GOT3 (cell line): ENCODE measurements around the gene MTHFD1L.

Experiments
- DNase-seq: peaks from one replicate; lab custom pipeline; 2025; ENCODE audit warnings: mixed read lengths; lab: John Stamatoyannopoulos, UW

Gene MTHFD1L

DNA sequence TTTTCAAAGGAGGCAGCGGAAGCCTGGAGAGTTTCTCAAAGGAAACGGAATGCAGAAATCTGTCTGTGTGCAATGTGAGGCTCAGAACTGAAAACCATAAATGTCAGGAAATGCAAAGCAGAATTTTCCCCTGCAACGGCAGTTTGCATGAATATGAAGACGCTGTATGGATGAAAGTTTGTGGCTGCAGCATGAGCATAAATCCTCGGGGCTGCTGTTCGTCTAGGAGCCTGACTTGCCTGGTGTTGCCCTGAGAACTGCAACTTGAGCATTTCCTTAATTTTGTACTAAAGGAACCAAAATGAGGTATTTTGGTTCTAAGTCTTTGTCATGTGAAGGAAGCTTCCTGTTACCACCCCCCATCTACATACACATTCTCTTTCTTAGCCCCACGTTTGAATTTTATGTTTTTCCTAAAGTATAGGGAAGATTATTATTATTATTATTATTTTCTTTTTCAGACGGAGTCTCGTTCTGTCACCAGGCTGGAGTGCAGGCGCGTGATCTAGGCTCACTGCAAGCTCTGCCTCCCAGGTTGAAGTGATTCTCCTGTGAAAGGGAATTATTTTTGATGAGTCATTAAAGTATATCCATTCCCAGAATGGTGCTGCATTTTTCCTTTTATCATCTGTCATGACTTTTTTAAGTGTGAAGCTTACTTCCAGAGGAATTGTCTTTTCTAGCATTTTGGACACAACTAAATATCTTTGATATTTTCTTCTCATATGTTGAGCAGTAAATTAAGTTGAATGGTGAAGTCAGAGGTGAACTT is 33.1 kb downstream of the MTHFD1L start:
- no peak for DNase-seq

DNA sequence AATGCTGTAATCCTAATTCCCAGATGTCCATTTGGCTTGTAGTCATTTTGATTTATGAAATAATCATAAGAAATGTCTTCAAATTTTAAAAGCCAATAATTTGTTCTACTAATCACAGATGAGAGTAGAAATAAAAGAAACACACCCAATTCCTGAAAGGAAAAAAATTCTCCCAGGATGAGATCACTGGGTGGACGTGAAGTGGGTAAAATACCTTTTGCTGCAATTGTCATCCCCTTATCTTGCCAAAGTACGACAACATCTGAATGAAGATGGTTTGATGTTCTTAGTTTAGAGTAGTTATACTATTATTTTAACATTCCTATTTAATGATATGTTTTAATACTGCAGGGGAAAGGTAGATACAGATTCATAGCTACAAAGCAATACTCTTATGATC is 33.7 kb downstream of the MTHFD1L start:
- no peak for DNase-seq

DNA sequence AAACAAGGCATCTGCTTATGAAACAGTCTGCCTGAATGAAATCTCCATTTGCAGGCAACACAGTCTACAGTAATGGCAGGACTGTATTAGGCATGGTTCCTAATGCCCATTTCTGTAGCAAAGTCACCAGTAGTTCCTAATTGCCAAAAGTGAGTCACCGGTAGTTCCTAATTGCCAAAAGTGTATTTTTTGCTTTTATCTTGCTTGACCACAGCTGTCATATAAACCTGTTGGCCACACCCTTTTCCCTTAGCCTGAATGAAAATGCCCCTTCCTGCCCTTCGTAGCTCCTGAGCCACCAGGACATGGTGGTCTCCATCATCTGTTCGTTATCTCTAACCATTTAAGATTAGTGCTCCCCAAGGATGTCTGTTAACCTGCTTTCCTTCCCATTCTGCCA is 34.5 kb downstream of the MTHFD1L start:
- no peak for DNase-seq

DNA sequence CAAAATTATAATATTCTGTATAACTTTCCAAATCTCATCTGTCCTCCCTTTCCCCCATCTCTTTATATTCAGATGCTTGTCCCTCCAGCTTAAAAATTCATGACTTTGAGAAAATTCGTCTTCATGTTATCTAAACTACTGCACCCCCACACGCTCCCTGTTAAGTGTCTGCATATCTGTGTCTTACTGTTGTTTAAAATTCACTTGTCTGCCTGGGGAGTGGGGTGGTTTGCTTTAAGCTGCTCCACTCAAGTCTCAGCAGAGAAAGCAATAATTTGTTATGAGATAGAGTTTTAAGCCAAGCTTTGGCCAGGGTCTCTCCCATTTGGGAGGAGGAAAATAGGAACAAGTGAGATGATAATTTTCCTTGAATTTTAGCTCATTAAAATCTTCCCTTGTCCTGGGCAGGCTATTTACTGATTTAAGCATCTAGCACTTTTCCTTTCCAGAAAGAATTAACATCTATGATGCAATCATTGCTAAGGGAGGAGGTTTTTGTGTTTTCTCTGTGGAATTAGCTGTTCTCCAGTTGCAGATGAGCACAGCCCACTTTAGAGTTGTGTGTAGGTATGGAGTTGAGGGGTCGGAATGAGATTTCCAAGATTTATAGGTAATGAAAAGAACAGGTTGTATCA is 36.8 kb downstream of the MTHFD1L start:
- no peak for DNase-seq

GRCh38 chr6:150905769-150906168 is 40.3 kb downstream of the MTHFD1L start:
- DNase-seq = no peak

DNA sequence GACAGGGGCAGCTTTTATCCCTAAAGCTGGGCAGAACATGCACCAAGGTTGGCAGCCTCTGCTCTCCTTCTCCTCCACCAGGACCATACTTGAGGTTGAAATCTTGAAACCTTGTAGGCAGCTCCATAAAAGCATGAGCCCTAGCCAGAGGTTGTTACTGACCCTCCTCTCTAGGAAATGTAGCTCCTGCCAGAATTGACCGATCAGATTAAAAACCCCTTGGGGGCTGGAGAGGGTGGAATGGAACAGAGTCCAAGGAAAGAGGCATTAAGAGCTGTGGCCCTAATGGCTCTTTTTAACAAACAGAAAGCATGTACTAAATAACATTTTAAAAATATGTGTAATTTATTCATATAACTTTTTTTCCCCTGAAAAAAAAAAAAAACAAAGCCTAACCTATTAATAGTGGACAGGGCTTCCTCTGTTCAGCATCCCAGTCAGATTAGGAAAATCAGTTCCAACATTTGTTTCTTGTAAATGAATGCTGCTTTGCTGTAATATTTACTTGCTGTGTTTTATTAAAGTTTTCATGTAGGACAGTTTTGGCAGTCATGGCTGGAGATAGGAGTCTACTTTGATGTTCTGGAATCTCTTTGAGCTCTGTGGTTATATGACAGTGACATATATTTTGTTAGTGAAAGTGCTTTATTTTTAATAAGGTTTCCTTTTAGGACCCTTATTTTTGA is 41.3 kb downstream of the MTHFD1L start:
- no peak for DNase-seq

DNA sequence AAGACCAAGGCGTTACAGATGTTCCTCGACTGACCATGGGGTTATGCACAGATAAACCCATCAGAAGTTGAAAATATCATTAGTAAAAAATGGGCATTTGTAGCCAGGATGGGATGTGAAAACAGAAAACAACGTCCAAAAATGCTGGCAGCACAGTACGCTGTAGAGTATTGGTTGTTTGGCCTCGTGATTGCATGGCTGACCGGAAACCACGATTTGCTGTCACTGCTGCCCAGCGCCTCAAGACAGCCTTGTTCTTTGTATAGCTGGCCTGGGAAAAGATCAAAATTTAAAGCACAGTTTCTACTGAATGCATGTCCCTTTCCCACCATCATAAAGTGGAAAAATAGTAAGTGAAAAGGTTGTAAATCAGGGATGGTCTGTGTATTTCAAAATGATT is 41.9 kb downstream of the MTHFD1L start:
- no peak for DNase-seq

DNA sequence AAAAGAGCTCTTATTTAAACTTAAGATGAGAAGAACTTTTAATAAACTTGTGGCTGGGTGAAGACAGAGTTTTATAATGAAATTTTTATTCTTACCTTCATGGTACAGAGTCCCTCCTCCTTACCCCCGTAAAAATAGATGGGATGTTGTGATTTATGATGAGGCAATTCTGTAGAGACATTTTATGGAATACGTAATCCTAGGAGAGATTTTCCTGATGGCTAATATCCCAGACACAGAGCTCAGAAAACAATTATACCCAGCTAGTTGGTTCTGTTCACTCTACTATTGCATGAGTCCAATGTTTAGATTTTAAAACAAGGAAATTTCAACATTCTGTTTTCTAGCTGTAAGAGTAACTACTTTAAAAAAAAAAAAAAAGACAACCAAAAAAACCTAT is 43.4 kb downstream of the MTHFD1L start:
- no peak for DNase-seq

DNA sequence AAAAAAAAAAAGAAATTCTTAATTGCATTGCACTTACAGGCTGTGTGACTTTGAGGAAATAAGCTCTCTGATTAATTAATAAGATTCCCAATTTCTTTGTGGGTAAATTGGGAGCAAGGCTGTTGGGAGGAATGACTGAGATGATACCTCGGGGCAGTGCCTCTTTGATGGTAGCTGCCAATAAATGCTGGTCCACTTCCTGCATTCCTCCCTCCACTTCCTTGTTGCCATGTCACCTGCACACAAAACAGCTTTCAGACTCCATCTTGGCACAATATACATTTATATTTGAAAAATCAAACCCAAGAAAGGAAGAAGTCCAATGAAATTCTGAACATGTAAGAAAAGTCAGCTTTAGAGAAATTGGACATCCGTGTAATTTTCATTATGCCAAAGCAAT is 45.1 kb downstream of the MTHFD1L start:
- DNase-seq = no peak

DNA sequence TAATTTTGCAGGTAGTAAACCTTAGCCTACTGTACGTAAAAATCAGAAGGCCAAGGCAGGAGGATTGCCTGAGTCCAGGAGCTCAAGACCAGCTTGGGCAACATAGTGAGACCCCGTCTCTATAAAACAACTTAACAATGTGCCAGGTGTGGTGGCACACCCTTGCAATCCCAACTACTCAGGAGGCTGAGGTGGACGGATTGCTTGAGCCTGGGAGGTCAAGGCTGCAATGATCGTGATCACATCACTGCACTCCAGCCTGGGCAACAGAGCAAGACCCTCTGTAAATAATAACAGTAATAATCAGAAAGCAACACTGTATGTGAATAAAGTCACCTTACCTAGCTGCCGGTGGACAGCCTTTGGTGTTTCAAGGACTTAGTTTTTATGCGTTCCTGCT is 48.9 kb downstream of the MTHFD1L start:
- DNase-seq = no peak

DNA sequence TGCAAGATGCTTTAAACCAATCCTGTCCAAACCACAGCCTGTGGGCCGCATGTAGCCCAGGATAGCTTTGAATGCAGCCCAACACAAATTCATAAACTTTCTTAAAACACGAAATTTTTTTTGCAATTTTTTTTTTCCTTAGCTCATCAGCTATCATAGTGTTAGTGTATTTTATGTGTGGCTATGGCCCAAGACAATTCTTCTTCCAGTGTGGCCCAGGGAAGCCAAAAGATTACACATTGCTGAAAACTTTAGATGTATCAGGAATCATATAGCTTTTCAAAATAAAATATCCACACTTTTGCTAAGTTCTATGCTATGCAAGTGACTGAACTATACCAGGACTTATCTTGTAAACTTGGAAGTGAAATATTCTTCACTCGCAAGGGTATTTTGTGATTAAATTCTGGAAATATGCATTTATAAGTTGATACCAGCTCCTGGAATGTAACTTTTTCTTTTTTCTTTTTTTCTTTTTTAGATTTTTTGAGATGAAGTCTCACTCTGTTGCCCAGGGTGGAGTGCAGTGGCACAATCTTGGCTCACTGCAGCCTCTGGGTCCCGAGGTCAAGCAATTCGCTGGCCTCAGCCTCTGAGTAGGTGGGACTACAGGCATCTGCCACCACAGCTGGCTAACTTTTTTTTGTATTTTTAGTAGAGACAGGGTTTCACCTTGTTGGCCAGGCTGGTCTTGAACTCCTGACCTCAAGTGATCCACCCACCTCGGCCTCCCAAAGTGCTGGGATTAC is 49.8 kb downstream of the MTHFD1L start:
- DNase-seq = no peak

GRCh38 chr6:150915880-150916265 is 50.4 kb downstream of the MTHFD1L start:
- DNase-seq = no peak

GRCh38 chr6:150919938-150920337 is 54.4 kb downstream of the MTHFD1L start:
- no peak for DNase-seq

- DNase-seq = no peak
These were observed 56.6 kb downstream of the MTHFD1L start for GRCh38 chr6:150922137-150922536.

DNA sequence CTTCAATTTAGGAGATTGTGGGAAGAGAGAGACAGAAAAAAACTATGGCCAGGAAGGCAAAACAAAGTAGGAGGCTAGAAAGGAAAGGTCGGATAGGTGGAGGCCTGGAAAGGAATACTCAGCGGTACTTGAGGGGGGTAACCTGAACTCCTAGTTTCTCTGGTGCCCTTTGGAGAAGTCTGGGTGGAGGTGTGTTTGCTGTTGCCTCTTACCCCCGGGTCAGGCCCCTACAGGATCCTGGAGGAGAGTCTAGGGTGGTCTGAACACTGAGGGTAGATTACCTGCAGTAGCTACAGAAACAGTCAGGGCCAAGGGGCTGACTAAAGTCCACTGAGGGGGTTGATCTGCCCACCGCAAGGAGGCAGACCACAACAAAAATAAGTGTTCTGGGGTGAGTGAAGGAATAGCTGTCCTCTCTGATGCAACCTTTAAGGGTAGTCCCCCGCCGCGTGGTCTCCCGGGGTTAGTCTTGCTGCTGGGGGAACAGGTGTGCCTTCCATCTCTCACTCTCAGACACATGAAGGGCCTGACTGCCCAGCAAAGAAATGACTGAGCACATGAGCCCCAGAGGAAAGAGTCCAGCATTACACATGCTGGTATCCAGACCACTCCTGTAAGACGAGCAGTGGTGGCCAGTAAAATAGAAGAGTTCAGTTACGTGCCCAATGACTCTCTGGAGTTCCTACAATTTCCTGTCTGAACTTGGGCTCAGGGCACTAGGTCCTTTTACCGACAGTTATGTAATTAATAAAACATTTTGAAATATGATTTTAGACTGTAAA is 59.5 kb downstream of the MTHFD1L start:
- DNase-seq = no peak

DNA sequence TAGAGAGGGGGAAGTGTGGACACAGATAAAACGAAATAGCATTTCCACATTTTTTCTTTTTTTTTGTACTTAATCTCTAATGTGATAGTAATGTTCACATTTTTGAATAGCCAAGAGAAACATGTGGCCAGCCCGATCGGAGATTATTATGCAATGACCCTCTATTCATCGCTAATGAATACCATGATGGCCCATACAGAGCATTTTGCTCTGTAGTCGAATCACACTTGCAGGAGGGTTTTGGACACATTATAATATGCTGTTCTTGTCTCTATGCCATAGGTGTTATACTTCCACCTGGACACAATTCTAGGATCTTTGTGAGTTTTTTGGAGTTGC is 60.1 kb downstream of the MTHFD1L start:
- DNase-seq = no peak

DNA sequence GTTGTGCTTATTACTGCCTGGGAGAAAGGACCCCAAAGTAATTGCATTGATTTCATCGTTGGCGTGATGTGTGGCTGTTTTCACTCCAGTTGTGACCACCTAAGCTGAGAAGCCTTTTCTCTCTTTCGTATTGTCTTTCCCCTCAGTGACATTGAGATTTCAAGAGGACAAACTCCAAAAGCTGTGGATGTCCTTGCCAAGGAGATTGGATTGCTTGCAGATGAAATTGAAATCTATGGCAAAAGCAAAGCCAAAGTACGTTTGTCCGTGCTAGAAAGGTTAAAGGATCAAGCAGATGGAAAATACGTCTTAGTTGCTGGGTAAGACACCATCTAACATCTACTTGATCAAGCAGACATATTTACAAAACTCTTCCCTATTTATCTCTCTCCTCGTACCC is 60.5 kb downstream of the MTHFD1L start:
- no peak for DNase-seq

GRCh38 chr6:150928882-150929281 is 63.4 kb downstream of the MTHFD1L start:
- no peak for DNase-seq

DNA sequence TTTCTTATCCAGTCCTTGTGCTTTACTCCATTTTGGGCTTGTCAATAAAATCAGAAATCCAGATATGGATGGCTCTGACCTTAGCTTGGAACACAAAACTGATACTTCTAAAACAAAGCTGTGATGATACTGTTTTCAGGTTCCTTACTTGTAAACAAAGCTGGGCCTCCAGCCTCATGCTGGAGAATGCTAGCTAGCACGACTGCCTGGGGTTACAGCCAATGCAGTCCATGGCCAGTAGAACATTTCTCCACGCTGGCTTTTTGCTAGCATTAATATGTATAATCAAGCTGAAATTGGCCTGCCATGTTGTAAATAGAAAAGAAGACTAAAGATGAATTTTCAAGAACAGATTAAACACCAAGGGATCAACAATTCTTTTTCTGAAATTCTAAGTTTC is 63.9 kb downstream of the MTHFD1L start:
- DNase-seq = no peak

GRCh38 chr6:150930841-150931240 is 65.3 kb downstream of the MTHFD1L start:
- DNase-seq = no peak

DNA sequence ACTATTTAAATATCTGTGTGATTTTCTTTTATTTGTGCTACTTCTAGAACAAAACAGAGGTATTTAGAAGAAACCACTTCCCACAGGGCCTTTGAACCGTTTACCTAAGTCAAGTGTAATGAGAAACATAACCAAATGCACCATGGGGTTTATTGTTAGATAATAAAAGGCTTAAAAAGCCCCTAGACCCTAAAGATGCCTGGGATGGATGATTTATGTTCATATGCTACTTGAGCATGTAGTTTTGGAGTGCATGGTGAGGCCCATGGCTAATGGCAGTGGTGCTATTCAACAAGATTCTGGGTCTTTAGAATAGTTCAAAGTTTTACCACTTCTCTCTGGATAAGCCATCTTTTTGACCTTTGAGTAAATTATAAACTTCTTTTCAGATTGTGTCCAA is 65.9 kb downstream of the MTHFD1L start:
- DNase-seq = no peak

GRCh38 chr6:150932996-150933395 is 67.5 kb downstream of the MTHFD1L start:
- no peak for DNase-seq
